Adrenal gland (tissue), 5 donors: ENCODE results near the gene TRIM40.

Experiments
- CTCF ChIP-seq, 6 experiments: fragments of 450-650 bp in 4 of 6; fragments of 200-600 bp in 2 of 6; sonication (generic) in 1 of 6; IDR thresholded peaks; 1 replicate in 5 of 6; 2 replicates in 1 of 6; pipeline versions ENCODE4 v1.5.1 to v1.8.0; 2016 to 2021; ENCODE audit warnings: antibody characterized with exemption in 6 of 6, mild to moderate bottlenecking in 2 of 6, moderate library complexity in 1 of 6
- POLR2A ChIP-seq, 2 donors: fragments of 450-650 bp; IDR thresholded peaks; one replicate each; pipeline ENCODE4 v1.6.1; 2017; ENCODE audit warnings: antibody characterized with exemption in 2 of 2, mild to moderate bottlenecking in 2 of 2, moderate library complexity in 1 of 2
- donor health status: DM: no; HTN: no; CAD: no.

GRCh38 chr6:30097902-30098768 lies 37.8 kb upstream of the TRIM40 start:
- TF ChIP-seq CTCF (IDR thresholded peaks at IDR 0.05) (no peak), POLR2A (IDR thresholded peaks at IDR 0.05) (no peak)
